ENCODE results near the gene MEX3D.

The MEX3D gene

DNA sequence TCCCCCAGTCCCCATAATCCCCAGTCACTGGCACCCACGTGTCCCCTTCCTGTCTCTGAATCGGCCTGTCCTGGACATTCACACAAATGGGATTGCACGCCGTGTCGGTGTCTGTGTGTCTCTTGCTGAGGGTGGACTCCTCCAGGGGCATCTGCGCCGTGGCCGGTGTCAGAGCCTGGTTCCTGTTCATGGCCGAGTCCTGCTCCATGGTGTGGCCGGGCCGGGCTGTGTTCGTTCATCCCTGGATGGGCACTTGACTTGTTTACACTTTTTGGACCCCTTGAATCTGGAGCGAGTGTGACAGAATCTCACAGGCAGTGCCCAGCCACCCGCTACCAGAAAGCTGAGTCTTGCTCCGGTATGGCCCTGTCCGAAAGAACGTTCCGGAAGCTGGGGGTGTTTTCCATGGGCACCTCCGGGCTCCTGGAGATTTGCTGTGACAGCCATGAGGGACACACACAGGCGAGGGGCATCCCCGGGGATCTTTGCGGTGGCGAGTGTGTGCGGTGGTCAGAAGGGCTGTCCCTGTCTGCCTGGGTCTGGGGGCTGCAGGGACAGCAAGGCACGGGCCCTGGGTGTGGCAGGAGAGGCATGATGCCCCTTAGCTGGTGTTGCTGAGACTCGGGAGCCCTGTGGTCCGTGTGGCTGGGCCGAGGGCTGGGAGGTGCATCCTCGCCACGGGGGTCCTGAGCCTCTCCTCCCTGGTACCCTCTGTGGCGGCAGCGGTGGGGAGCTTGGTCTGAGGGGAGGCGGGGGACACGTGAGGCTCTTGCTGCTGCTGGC, 6.4 kb upstream of the MEX3D start:
- H3K27me3 ChIP-seq (ENCODE audit: insufficient read depth, poor library complexity, severe bottlenecking): no peaks in the 10 kb centered on the region

DNA sequence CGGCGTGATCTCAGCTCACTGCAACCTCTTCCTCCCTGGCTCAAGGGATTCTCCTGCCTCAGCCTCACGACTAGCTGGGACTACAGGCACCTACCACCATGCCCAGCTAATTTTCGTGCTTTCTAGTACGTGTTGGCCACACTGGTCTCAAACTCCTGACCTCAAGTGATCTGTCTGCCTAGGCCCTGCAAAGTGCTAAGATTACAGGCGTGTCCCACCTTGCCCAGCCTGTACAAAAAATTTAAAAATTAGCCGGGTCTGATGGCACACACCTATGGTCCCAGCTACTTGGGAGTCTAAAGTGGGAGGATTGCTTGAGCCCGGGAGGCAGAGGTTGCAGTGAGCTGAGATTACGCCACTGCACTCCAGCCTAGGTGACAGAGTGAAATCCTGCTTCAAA, 4.7 kb upstream of the MEX3D start:
- Histone ChIP-seq H3K4me3 (replicated peaks; ENCODE audit: insufficient read depth, low read length) (no peak overlapping the region), H3K27ac (replicated peaks) (no peak overlapping the region), H3K27me3 (ENCODE audit: insufficient read depth, poor library complexity, severe bottlenecking) (no peaks in the 10 kb centered on the region)
- DNase-seq (ENCODE audit: low read depth in 1 of 2, low spot score in 1 of 2): no peak
- TF ChIP-seq SPI1 (IDR thresholded peaks at IDR 0.05; ENCODE audit: borderline replicate concordance, low read depth) (no peak), POLR2AphosphoS5 (IDR thresholded peaks at IDR 0.05; ENCODE audit: low read depth) (no peak), GABPA (IDR thresholded peaks at IDR 0.05; ENCODE audit: low read depth) (no peak)
- TF ChIP-seq, protein P1, sequence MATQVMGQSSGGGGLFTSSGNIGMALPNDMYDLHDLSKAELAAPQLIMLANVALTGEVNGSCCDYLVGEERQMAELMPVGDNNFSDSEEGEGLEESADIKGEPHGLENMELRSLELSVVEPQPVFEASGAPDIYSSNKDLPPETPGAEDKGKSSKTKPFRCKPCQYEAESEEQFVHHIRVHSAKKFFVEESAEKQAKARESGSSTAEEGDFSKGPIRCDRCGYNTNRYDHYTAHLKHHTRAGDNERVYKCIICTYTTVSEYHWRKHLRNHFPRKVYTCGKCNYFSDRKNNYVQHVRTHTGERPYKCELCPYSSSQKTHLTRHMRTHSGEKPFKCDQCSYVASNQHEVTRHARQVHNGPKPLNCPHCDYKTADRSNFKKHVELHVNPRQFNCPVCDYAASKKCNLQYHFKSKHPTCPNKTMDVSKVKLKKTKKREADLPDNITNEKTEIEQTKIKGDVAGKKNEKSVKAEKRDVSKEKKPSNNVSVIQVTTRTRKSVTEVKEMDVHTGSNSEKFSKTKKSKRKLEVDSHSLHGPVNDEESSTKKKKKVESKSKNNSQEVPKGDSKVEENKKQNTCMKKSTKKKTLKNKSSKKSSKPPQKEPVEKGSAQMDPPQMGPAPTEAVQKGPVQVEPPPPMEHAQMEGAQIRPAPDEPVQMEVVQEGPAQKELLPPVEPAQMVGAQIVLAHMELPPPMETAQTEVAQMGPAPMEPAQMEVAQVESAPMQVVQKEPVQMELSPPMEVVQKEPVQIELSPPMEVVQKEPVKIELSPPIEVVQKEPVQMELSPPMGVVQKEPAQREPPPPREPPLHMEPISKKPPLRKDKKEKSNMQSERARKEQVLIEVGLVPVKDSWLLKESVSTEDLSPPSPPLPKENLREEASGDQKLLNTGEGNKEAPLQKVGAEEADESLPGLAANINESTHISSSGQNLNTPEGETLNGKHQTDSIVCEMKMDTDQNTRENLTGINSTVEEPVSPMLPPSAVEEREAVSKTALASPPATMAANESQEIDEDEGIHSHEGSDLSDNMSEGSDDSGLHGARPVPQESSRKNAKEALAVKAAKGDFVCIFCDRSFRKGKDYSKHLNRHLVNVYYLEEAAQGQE (IDR thresholded peaks at IDR 0.05; ENCODE audit: insufficient replicate concordance, low read depth): no peak
- TF ChIP-seq, protein P2, sequence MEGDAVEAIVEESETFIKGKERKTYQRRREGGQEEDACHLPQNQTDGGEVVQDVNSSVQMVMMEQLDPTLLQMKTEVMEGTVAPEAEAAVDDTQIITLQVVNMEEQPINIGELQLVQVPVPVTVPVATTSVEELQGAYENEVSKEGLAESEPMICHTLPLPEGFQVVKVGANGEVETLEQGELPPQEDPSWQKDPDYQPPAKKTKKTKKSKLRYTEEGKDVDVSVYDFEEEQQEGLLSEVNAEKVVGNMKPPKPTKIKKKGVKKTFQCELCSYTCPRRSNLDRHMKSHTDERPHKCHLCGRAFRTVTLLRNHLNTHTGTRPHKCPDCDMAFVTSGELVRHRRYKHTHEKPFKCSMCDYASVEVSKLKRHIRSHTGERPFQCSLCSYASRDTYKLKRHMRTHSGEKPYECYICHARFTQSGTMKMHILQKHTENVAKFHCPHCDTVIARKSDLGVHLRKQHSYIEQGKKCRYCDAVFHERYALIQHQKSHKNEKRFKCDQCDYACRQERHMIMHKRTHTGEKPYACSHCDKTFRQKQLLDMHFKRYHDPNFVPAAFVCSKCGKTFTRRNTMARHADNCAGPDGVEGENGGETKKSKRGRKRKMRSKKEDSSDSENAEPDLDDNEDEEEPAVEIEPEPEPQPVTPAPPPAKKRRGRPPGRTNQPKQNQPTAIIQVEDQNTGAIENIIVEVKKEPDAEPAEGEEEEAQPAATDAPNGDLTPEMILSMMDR (IDR thresholded peaks at IDR 0.05; ENCODE audit: insufficient read depth, low read length): no peak

More for the DNA sequence above, 6.4 kb upstream of the MEX3D start:
- no peak for DNase-seq (ENCODE audit: low read depth in 1 of 2, low spot score in 1 of 2)
- TF ChIP-seq, protein P2 (IDR thresholded peaks at IDR 0.05; ENCODE audit: insufficient read depth, low read length): no peak
- Histone ChIP-seq H3K27ac (replicated peaks) (no peak overlapping the region), H3K4me3 (replicated peaks; ENCODE audit: insufficient read depth, low read length) (no peak overlapping the region)

DNA sequence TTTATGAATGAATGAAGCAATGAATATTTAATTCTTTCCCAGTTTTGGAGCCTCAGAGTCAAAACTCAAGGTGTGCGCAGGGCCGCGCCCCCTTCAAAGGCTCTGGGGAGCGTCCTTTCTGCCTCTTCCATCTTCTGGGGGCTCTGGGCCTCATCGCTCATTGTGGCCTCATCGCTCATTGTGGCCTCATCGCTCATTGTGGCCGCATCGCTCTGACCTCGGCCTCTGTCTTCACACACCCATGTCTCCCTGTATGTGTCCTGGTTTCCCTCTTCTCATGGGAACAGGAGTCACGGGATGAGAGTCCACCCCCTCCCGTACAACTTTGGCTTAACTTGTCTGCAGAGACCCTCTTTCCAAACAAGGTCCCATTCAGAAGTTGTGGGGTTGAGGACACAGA, 3.2 kb upstream of the MEX3D start:
- Histone ChIP-seq H3K4me3 (replicated peaks; ENCODE audit: insufficient read depth, low read length) (no peak overlapping the region), H3K27ac (replicated peaks) (no peak overlapping the region), H3K27me3 (ENCODE audit: insufficient read depth, poor library complexity, severe bottlenecking) (no peaks in the 10 kb centered on the region)
- TF ChIP-seq POLR2AphosphoS5 (IDR thresholded peaks at IDR 0.05; ENCODE audit: low read depth) (no peak), SPI1 (IDR thresholded peaks at IDR 0.05; ENCODE audit: borderline replicate concordance, low read depth) (no peak), GABPA (IDR thresholded peaks at IDR 0.05; ENCODE audit: low read depth) (no peak)
- TF ChIP-seq, protein P1 (IDR thresholded peaks at IDR 0.05; ENCODE audit: insufficient replicate concordance, low read depth): no peak
- TF ChIP-seq, protein P2 (IDR thresholded peaks at IDR 0.05; ENCODE audit: insufficient read depth, low read length): no peak
- DNase-seq (ENCODE audit: low read depth in 1 of 2, low spot score in 1 of 2): no peak

DNA sequence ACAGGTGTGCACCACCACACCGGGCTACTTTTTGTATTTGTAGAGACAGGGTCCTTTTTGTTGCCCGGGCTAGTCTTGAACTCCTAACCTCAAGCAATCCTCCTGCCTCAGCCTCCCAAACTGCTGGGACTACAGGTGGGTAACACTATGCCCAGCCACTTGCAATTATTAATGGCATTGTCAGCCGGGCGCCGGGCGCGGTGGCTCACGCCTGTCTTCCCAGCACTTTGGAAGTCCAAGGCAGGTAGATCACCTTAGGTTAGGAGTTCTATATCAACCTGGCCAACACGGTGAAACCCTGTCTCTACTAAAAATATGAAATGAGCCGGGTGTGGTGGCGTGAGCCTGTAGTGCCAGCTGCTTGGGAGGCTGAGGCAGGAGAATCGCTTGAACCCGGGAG, 2.7 kb upstream of the MEX3D start:
- Histone ChIP-seq H3K27ac (replicated peaks) (no peak overlapping the region), H3K4me3 (replicated peaks; ENCODE audit: insufficient read depth, low read length) (no peak overlapping the region), H3K27me3 (ENCODE audit: insufficient read depth, poor library complexity, severe bottlenecking) (no peaks in the 10 kb centered on the region)
- TF ChIP-seq POLR2AphosphoS5 (IDR thresholded peaks at IDR 0.05; ENCODE audit: low read depth) (no peak), SPI1 (IDR thresholded peaks at IDR 0.05; ENCODE audit: borderline replicate concordance, low read depth) (no peak), GABPA (IDR thresholded peaks at IDR 0.05; ENCODE audit: low read depth) (no peak)
- TF ChIP-seq, protein P2 (IDR thresholded peaks at IDR 0.05; ENCODE audit: insufficient read depth, low read length): no peak
- TF ChIP-seq, protein P1 (IDR thresholded peaks at IDR 0.05; ENCODE audit: insufficient replicate concordance, low read depth): no peak
- no peak for DNase-seq (ENCODE audit: low read depth in 1 of 2, low spot score in 1 of 2)
